Stimulated activated CD8-positive, alpha-beta memory T cell treated with anti-CD3 and anti-CD28 coated beads, Interleukin-7, amount 100 ng/mL, for 4 hours (primary cell): ENCODE data around the gene ALDH3B1.

Experiments used
- DNase-seq, 2 donors: peaks; one replicate each; pipeline ENCODE4 v3.0.0-alpha.2; 2020; ENCODE audit warnings: low read depth in 2 of 2

ALDH3B1 gene

DNA sequence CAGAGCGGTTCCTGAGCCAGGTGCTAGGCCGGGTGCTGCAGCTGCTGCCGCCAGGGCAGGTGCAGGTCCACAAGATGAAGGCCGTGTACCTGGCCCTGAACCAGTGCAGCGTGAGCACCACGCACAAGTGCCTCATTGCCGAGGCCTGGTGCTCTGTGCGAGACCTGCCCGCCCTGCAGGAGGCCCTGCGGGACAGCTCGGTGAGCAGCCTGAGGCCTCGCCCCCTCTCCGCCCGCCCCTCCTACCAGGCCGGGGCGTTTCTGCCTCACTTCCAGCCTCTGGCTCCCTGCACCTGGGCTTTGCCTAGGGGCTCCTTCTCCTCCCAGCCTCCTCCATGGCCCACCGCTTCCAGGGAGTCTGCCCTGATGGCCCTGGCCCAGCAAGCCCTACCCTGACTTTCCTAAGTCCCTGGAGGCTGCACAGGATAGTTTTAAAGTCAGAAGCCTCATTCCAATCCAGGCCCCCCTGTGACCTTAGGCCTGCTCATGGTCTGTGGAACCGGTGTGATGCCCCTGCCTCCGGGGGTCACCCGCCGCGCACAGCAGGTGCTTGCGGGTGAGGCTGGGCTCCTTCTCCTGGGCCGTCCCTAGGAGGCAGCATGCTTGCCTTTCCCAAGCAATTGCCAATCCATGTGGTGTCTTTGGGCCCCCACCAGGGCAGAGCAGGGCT lies 34.2 kb downstream of the ALDH3B1 start:
- DNase-seq, result no peak

DNA sequence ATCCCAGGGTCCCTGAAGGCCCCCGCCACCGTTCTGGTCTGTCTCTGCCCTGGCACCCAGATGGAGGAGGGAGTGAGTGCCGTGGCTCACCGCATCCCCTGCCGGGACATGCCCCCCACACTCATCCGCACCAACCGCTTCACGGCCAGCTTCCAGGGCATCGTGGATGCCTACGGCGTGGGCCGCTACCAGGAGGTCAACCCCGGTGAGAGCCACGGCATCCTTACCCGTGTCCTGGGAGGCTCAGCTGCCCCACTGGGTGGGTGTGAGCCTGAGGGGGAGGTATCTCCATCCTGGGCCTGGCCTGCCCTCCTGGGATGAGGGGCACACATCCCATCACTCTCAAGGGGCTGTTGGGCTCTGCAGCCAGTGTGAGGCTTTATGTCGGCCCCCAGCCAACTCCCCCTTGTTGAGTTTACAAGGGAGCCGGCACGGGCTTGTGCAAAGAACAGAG lies 34.8 kb downstream of the ALDH3B1 start:
- DNase-seq, result no peak

DNA sequence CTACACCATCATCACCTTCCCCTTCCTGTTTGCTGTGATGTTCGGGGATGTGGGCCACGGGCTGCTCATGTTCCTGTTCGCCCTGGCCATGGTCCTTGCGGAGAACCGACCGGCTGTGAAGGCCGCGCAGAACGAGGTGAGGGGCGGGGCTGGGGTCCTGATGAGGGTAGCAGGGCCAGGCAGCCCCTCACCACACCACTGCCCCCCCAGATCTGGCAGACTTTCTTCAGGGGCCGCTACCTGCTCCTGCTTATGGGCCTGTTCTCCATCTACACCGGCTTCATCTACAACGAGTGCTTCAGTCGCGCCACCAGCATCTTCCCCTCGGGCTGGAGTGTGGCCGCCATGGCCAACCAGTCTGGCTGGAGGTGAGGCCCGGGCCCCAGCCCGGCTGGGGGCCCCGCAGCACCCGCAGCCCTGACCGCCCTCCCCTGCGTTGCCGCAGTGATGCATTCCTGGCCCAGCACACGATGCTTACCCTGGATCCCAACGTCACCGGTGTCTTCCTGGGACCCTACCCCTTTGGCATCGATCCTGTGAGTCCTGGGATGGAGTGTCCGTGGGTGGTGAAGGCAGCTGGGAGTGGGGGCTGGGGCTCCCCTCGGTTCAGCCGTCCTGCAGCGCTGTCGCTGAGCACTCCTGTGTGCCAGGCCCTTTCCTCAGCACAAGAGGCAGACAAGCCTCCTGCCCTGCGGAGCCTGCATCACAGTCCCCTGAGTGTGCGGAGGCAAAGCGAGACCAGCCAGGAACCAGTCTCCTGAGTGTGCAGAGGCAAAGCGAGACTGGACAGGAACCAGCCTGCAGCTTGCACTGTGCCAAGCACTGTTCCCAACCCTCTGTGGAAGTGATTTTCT lies 37.5 kb downstream of the ALDH3B1 start:
- no peak for DNase-seq

DNA sequence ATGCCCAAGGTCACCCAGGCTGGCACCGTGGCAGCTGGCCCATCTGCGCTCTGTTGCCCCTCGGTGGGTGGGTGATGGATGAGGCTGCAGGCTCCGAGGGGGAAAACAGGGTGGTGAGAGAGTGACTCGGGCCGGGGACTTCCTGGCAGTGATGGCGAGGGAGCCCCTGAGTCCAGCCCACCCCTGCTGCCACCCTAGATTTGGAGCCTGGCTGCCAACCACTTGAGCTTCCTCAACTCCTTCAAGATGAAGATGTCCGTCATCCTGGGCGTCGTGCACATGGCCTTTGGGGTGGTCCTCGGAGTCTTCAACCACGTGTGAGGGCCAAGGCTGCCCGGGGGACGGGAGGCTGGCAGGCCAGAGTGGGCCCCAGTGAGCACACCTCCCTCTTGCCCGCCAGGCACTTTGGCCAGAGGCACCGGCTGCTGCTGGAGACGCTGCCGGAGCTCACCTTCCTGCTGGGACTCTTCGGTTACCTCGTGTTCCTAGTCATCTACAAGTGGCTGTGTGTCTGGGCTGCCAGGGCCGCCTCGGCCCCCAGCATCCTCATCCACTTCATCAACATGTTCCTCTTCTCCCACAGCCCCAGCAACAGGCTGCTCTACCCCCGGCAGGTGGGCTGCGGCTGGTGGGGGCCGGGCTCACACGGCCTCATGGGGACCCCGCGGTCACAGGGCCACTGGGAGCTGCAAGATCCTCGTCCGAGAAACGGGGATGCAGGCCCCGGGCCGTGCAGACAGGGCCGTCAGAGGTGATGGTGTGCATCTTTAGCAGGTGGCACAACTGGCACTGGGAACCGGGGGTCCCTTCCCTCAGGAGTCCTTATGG lies 38.8 kb downstream of the ALDH3B1 start:
- DNase-seq, result no peak

DNA sequence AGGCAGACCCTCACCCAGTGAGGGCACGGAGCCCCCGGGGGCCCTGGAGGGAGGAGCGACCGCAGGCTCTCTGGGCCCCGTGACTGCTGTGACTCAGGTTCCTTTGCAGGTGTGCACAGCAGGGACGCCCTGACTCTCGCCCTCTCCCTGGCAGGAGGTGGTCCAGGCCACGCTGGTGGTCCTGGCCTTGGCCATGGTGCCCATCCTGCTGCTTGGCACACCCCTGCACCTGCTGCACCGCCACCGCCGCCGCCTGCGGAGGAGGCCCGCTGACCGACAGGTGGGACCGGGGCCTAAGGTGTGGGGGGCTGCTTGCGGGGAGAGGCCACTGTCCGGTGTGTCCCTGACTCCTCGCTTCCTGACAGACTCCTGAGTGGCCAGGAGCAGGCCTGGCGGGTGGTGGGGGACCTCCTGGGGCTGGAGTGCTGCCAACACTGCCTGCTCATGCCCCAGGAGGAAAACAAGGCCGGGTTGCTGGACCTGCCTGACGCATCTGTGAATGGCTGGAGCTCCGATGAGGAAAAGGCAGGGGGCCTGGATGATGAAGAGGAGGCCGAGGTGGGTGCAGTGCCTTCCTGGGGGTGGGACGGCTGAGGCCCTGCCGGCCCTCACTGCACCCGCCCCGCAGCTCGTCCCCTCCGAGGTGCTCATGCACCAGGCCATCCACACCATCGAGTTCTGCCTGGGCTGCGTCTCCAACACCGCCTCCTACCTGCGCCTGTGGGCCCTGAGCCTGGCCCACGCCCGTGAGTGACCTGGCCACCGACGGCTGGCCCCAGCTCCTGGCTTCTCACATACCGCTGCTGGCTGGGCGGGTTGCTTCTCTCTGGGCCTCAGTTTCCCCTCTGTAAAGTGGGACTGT lies 39.6 kb downstream of the ALDH3B1 start:
- DNase-seq, result no peak

DNA sequence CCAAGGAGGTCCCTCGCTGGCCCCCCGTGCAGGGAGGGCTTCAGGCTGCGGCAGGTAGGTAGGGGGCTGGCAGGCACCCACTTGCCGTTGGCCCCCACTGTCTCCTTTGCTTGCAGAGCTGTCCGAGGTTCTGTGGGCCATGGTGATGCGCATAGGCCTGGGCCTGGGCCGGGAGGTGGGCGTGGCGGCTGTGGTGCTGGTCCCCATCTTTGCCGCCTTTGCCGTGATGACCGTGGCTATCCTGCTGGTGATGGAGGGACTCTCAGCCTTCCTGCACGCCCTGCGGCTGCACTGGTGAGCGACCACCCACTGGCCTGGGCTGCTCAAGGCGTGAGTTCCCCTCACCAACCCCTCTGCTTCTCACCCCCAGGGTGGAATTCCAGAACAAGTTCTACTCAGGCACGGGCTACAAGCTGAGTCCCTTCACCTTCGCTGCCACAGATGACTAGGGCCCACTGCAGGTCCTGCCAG lies 40.3 kb downstream of the ALDH3B1 start:
- no peak for DNase-seq

DNA sequence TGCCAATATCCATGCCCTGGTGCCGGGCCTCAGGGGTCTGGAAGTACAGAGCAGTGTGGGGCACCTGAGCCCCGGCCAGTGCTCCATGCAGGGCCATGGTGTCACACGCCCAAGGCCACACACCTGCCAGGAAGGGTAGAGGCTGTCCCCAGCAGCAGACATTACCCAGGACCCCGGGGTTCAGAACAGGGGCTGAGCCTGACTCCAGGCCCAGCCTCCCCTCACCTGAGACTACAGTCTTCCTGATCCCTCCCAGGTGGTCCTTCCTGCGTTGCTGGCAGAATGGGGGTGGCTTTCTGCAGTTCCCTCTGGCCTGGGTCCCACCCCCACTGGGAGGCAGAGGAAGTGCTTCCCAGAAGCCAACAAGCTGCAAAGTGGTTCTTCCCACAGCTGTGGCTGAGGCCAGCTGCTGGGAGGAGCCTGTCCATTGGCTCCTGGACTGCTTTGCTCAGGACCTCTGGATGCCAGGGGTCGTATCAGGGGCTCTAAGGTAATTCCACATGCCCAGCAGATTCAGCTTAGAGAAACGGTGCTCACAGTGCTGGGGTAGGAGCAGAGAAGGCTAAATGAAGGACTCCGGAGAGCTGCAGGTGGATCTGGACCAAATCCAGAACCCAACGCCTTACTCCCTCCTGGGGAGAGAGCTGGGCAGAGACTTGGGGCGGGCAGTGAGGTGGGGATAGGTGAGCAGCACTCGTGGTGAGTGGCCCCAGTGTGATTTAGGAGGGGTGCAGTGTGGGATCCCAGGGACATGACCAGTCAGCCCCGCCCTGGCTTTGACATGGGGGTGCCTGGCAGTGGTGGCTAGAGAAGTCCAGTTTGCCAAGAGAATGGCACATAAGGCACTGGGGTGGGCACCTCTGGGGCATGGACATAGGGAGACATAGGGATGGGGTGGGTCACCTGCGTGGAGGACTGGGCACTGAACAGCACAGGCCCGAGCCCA lies 41.3 kb downstream of the ALDH3B1 start:
- no peak for DNase-seq

DNA sequence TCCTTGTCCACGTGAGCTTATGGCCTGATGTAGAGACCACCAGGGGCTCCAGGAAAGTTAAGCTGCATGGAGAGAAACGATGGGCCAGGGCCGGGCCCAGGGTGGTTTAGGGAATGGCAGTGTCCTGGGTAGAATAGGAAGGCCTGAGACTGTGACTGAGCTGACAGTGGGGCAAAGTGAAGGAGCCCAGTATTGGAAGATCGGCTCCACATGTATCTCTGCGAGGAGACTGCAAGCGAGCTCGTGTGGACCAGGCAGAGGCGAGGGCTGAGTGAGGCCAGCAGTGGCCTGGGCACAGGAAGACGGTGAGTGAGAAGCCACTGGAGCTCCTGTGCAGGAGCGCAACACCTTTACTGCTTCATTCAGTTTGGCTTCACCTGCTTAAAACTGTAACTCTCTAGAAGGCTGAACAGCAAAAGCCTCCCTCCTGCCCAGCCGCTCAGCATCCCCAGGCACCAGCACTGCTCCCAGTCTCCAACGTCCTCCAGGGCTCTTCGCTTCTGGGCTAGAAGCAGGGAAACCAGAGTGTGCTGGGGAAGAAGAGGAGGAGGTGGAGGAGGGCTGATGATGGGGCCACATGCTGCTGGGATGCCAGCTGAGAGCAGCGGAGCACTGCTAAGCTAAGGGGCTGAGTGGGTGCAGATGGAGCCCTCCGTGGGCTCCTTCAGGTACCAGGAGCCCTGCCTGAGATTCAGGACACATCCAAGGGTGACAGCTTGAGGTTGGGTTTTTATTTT lies 42.2 kb downstream of the ALDH3B1 start:
- no peak for DNase-seq

DNA sequence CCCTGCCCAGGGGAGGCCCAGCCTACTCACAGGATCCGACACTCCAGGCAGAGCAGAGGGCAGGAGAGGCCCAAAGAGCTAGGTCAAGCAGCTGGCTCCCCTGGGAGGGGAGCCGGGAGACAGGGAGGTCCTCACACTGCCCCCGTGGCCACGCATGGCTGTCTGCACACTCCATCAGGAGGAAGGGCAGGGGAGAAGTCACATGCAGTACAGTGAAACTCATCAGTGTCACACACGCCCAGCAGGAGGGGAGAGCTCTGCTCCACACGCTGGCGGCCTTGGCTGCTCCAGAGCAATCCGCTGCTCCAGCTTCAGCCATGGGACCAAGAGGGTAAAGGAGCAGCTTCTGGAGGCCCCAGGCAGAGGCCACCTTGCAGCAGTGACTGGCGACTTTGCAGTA lies 43.0 kb downstream of the ALDH3B1 start:
- no peak for DNase-seq

DNA sequence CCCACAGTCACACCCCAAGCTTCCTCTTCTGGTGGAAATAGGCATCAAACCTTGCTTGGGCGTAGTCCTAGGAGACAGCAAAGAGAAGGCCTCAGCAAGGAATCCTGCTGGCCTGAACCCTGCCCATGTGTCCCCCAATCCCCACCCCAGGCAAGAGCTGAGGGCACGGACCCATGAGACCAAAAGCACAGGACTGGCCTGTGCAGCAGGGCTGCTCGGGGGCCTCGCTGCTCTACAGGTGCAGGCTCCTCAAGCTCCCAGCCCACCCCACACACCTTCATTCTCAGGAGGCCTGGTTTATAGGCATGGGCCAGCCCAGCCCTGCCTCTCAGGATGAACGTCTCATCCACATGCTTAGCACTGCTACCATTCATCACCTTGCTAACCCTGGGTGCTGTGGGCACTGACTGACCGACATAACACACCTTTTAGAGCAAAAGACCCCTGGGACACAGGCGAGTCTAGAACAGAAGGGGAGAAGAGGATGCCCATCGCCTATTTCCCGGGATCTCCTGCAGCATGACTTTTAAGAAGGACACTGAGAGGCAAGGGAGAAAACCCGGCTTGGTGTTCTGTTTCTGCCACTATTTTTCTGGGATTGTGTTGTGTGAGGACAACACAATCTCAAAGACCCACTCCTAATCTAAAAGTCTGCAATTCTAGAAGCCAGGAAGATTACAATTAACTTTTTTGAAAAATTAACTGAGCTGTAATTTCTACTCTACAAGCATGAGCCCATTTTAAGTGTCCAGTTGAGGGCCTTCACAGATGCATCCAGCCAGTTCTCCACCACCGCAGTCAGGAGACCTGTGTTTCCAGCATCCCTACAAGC lies 44.1 kb downstream of the ALDH3B1 start:
- DNase-seq, result no peak

DNA sequence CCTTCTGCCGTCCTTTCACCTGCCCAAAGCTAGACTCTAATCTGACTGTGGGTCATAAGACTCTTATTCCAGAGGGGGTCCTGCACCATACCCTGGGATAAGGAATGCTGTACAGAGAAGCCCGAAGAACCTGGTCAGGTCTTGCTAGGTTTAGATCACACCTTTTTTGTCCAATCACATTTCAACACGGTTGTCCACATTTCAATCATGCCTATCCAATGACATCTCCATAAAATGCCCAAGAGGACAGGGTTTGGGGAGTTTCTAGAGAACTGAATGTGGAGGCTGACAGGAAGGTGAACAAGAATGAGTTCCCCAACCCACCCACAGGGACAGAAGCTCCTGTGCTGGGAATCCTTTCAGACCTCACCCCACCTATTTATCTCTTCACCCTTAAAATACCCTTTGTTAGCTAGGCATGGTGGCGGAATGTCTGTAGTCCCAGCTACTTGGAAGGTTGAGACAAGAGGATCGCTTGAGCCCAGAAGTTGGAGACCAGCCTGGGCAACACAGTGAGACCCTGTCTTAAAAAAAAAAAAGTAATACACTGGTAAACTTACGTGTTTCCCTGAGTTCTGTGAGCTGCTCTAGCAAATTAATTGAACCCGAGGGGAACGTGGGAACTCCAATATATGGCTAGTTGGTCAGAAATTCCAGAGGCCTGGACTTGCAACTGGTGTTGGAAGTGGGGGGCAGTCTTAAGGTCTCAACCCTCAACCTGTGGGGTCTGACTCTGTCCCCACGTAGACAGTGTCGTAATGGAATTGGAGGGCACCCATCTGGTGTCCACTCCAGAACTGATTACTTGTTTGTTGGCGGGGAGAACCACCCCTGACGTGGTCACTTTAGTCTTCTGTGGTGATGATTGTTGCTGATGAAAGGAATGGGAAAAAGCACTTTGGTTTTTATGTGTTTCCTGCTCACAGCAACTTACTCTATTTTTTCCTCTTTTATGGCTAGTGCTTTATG lies 46.5 kb downstream of the ALDH3B1 start:
- no peak for DNase-seq

DNA sequence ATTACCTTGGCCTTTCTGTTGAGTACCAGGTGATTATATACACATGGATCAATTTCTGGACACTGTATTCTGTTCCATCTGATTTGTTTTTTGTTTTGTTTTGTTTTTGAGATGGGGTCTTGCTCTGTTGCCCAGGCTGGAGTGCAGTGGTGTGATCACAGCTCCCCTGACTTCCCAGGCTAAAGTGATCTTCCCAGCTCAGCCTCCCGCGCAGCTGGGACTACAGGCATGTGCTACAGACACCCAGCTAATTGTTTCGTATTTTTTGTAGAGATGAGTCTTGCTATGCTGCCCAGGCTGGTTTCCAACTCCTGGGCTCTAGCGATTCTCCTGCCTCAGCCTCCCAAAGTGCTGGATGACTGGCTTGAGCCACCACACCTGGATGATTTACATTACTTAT lies 47.7 kb downstream of the ALDH3B1 start:
- no peak for DNase-seq

DNA sequence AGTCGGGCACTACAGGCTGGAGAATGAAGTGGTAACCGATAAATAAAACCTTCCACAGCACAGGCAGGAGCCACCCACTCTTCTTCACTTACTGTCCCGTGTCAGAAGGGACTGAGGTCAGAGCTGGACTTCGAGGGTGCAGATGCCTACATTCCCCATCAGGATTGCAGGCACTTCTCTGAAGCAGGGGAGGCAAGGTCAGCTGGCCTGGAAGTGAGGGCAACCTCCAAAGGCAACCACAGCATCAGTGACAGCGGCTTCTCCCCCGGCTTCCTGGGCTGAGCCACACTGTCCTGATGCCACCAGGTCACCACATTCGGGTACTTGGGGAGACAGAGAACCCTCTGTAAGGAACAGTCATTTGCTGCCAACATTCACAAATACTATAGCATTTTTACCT lies 51.4 kb downstream of the ALDH3B1 start:
- DNase-seq, result no peak

DNA sequence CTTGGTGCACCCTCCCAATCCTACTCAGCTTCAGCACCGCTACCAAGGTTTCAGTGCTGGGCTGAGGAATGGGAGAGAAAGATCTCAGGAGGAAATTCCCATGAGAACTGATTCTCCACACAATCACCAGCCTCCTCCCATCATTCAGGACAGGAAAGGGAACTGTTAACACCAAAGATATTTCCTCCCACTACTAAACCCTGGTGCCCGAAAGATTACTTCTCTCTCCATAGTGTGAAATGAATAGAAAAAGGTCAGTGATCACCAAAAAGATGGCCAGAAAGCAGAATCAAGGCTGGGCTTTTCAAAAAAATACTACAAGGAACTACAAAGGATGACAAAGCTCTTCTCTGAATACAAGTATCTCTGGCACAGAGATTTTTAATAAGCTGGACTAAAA lies 54.8 kb downstream of the ALDH3B1 start:
- no peak for DNase-seq

DNA sequence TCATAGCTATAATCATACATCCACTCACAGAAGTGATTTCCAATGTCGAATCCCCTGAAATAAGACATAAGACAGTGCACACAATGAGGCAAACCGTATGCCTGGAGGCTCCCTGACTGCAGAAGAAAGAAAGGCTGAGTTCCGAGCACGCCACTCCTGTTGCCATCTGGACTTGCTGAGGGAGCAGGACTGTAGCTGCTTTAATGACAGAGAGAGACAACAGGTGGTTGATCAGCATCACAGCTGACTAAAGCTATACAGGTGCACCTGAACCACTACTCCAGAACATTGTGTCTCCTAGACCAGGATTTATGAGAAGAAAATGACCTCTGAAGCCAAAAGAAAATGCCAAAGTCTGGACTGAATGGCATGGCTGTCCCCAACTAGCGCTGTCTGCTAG lies 55.7 kb downstream of the ALDH3B1 start:
- no peak for DNase-seq

DNA sequence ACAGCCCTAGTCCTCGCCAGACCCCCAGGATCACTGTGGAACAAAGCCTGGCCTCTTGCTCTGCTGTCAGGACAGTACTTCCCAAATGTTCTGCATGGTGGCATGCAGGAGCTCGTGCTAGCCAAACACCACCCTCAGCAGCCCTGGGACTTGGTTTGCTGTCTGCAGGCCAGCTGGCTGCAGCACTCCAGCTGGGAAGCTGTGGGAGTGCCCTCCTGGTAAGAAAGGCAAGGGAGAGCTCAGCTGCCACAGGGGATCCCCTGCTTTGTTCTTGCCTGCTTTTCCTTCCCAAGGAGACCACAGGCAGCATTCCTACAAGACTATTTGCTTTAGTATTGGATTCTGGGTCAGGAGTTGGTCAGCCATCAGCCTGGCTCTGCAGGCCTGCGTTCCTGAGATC lies 56.6 kb downstream of the ALDH3B1 start:
- DNase-seq, result no peak

DNA sequence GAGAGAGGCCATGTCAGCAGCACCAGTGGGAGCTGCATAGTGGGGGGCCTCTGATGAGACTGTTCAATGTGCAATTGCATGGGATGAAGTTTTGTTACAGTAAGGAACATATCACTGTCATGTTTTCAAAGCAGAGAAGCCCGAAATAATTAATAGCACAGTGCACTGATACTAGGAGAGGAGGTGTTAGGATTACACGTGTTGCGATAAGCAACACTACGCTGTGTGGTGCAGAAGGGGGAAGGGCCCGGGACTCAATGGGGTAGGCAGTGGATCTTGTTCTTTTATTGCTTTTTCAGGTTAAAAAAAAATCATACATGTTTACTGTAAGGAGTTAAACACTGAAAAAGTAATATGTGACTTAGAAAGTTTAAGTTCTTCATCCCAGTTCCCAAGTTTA lies 57.9 kb downstream of the ALDH3B1 start:
- no peak for DNase-seq
